Hippocampal formation (tissue), 2 donors: ENCODE results near the gene STK39.

Source experiments
- DNase-seq, 2 donors: peaks; one replicate each; lab custom pipeline; 2025; lab: John Stamatoyannopoulos, UW

STK39 gene

DNA sequence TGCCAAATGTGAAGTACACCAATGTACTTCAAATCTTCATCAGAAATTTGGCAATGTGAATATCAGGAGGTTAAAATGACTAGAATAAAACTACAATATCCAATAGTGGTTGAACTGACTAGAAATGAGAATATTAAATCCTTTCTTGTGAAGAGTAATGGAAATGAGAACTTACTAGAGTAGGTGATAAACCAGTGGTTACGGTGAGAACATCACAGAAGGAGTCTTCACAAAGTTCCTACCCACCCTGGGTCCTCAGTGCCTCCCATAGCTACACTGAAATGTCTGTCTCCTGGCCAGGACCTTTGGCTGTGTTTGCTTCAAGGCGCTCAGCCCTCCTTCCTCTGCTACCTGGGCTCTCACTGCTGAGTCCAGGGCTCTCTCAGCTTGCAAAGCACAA is 289.7 kb downstream of the STK39 start:
- no peak for DNase-seq

DNA sequence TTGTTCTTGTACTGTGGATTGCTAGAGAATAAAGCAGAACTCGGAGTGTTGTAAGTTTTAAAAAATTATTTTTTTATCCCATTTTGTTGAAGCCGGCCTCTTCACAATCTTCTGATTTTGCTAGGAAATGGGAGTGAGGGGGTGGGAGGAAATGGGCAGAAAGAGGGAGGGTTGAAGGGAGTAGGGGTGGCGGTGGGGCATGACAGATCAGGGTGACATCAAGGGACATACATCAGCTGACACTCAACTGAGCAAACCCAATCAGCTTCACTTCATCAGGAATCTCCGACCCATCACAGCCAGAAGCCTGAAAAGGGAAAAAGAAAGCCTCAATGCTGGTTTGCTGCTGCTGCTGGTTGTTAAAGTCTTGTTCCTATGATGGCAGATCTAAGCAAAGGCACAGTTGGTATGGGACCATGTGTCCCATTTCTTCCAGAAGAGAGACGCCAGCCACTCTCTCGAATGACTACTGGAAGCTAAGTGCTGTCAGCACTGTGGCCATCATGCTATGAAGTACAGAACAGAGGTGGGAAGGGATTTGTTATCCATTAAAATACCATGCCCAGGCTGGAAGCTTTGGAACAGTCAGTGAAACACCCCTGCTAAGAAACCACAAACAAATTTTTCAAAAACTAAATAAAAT is 292.0 kb downstream of the STK39 start:
- DNase-seq = no peak

DNA sequence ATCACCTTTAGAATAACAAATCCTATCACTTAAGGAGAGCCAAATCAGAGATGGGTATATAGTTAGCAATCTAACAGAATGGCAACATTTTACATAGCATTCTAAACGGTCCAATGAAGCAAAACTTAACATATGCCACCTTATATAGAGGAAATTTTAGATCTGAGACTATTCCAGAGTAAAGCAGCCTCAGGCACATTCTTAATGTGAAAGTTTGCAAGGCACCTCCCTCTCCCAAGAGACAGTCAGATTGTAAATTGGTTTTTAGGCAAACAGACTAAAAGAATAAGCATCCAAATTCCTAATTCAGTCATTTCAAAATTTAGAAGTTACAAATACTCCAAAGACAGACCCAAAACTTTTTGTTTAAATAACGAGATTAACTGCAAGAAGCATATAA is 292.9 kb downstream of the STK39 start:
- no peak for DNase-seq

DNA sequence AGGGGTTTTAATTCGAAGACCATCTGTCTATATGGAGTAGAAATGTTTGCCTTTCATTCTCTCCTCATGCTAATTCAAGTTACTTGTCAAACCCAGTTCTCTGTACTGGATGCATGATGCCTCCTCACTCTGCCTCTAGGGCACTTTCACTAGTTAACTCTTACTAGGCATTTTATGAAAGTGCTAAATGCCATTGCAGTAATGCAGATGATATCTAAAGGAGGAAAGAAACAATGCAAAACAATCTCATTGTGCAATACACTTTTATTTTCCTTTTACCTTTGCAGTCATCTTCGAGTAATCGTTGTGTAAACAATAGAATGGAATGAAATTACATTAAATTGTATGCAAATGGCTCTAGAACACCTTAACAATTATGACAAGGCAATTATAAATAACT is 293.6 kb downstream of the STK39 start:
- DNase-seq = no peak

DNA sequence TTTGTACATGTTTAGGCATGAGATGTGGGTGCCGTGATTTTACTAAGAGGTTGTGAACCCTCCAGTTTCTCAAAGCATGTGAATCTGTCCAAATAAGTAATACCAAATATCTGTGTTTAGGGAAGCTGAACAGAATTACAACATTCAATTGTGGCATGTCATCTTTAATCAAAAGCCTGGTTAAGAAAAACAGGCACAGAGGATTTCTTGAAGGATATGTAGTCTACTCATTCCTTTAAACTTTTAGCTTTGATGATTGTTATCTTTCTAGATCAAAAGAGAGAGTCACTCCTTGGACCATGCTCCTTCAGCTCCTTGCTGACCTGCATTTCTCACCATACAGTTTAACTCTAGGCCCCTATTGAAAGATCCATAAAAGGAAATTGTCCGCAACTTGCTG is 296.8 kb downstream of the STK39 start:
- DNase-seq = no peak

DNA sequence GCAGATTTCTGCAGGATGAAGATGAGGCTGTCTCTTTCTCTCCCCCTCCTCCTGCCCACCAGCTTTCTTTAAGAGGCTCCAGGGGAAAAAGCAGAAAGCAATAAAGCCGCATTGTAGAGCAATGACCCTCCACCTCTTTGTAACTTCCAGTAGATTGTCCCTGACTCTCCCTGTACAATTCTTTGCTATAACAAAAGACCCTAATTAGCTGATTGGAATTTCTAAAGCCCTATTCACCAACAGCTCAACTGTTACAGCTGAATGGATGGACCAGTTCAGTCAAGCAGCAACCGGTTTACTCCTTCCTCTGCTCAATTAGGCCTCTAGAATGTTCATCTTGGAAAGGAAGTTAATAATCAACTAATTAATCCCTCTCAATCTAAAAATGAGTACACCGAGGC is 301.0 kb downstream of the STK39 start:
- DNase-seq = no peak

DNA sequence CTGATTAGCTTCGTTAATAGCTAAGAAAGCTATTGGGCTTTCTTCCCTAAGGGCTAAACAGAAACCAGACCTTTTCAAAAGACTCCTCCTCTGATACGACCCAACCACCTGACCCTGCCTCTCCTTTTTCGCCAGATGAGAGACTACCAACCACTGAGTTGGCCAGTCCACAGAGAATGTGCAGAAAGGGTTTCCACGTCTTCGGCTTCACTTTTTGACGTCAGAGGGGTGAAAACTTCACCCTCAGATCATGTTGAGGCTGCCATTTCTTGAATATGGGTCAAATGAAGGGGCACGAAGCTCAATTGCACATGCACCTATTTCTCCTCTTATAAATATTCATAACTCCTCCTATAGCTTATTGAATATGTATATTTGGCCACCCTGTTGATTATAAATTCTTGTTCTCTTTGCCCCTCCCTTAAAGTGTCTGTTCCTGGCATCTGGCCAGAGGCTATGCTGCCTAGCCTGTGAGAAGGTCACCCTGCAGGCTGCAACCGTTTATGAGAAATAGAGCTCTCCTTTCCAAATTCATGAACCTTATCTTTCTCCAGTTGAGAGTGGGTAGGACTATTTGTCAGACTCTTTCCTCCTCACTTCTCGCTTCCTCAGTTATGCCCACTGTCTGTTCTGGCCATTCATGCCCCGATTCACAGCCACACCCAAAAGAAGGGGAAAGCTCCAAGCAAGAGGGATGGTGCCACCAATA is 301.6 kb downstream of the STK39 start:
- no peak for DNase-seq

DNA sequence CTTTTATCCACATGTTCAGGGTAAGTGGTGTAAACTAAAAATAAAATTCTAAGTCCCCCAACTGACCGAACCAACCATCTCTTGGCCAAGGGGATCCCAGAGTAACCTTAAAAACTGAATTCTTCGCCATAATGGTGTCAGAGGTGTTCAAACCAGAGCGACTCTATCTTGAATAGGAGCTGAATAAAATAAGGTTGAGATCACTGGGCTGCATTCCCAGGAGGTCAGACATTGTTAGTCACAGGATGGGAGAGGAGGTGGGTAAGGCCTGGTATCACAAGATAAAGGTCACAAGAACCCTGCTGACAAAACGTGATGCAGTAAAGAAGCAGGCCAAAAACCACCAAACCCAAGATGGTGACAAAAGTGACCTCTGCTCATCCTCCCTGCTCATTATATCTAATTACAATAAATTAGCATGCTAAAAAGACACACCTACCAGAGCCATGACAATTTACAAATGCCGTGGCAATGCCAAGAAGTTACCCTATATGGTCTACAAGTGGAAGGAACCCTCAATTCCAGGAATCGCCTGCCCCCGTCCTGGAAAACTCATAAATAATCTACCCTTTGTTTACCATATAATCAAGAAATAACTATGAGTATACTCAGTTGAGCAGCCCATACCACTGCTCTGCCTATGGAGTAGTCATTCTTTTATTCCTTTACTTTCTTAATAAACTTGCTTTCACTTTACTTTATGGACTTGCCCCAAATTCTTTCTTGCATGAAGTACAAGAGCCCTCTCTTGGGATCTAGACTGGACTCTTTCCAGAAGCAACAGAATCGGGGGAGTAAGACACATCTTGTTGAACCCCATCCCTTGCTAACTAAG is 302.4 kb downstream of the STK39 start:
- DNase-seq = no peak

DNA sequence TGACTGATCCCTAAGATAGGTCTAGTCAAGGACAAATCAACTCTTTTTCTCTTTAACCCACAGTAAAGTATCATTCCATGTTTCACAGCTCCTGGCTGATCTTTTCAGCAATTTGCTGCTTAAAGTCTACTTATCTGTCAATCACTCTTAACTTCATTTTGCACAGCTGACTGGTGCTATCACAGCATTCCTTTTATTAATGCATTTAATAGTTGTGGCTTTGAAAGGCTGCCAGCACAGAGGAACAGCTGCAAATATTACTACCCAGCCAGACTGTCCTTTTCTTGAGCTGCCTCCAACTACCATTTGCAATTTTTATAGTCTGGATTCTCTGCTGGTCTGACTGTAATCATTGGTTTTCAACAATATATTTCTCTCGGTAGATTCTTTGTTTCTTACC is 303.5 kb downstream of the STK39 start:
- no peak for DNase-seq

DNA sequence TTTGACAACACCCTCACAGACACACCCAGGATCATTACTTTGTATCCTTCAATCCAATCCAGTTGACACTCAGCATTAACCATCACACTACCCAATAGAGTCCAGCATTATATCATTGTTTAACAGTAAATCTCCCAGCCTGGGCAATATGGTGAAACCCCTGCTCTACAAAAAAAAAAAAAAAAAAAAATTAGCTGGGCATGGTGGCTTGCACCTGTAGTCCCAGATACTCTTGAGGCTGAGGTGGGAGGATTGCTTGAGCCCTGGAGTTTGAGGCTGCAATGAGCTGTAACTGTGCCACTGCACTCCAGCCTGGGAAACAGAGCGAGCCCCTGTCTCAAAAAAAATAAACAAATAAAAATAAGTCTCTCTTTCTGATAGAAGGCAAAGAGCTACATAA is 304.0 kb downstream of the STK39 start:
- DNase-seq = no peak

DNA sequence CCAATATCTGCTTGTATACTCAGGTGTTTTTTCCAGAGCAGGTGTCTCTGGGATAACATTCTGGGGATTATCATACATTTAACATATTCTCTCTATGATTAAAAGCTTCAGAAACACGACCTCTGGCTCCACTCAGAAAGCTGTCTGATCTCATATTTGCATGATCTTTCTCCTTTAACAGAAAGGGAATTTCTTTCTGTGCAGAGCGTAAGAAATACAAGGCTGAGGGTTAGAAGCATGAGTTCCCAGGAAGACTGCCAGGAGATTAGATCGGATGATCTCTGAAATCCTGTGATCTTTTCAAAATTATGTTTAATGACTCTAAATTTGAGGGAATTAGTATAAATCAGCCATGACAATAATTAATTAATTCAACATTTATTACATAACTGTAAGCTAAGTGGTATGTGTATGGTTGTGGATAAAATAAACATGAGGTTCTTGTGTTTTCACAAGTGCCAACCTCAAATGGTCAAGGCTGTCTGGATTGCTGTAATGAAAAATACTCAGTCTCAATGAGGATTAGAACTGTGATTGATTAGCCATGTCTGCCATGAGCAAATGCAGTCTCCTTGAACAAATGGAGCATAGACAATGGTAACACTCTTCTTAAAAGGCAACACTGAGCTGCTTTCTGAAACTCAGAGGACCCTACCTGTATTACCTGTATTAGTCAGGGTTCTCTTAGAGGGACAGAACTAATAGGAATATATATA is 304.9 kb downstream of the STK39 start:
- no peak for DNase-seq

DNA sequence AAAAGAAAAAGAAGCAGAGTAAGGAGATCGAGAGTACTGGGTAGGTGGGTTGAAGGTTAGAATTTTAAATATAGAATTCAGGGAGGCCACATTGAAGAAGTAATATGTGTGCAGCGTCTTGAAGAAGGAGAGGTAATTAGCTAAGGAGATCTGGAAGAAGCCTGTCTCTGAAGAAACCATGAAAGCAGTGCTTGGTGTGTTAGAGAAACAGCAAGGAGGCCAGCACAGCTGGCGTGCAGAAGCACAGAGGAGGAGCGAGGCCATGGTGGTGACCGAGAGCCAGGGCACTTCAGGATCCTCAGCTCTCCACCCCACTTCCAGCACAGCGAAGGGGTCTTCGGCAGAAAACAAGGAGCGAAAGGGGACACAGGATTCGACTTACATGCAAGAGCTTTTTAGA is 305.8 kb downstream of the STK39 start:
- DNase-seq = no peak

DNA sequence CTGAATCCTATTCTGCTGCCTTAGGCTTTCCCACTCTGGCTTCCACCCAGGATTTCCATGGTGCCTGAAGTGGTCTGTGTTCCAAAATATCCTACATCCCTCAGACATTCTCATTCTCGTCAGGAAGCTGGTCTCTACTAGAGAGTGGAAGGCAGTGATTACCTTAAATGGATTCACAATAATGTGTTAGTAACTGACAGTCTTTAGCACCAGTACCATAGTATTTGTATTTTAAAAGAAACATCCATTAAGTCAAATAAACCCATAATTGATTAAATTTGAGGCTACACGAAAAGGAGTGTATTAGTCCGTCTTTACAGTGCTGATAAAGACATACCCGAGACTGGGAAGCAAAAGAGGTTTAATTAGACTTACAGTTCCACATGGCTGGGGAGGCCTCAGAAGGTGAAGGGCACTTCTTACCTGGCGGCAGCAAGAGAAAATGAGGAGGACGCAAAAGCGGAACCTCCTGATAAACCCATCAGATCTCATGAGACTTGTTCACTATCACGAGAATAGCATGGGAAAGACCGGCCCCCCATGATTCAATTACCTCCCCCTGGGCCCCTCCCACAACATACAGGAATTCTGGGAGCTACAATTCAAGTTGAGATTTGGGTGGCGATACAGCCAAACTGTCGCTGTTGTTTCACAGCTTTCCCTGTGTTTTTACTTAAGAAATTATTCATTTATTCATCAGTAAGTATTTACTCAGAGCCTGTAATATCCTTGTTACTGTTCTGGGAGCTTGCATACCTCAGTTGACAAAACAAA is 306.5 kb downstream of the STK39 start:
- no peak for DNase-seq

DNA sequence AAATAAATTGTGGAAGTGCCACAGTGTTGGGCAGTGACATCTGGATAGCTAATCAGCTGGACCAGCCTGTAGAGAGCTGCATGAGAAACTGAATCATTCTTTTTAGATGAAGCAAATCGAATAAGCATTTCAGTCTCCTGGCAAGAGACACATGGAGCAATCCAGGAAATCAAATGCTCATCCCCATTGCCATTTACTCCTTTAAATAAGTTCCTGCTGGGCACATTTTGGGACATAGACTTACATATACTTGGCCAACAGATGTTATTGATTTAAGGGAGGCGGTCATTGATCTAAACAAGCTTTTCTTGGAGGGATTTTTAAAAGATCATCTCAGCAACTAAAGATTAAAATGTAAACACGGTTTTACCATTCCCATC is 307.1 kb downstream of the STK39 start:
- DNase-seq = no peak

DNA sequence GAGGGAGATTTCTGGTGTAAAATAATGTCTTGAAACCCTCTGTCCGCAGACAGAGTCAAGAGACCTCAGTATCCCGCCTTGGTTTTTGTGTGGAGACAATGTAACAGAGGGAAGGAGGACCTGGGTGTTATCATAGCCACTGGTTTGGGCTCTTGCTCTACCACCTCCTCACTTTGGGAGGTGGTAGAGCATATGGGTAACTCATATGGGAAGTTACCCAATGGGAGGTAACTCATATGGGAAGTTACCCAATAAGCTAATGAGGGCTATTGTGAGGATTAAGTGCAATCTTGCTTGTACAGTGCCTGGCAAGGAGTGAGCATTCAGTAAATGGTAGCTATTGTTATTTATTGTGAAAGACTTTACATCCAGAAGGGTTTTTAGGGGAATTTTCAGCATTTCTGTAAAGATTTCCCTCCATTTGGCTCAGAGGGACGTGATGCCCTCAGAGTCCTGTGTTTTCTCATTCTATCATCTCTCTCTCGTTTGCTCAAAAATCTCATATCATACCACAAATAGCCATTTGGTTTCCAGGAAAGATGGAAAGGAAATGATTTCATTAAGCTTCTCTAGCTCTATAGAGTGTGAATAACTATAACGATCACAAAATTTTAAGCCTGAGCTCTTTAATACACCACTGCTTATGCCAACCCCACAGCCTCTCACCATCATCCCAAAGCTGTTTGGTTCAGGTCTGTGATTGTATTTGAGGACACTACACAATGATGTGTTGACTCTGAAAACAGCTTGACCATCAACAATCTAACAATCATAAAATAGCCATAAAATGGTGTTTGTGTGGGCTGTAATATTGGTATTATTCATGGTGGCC is 307.7 kb downstream of the STK39 start:
- no peak for DNase-seq

DNA sequence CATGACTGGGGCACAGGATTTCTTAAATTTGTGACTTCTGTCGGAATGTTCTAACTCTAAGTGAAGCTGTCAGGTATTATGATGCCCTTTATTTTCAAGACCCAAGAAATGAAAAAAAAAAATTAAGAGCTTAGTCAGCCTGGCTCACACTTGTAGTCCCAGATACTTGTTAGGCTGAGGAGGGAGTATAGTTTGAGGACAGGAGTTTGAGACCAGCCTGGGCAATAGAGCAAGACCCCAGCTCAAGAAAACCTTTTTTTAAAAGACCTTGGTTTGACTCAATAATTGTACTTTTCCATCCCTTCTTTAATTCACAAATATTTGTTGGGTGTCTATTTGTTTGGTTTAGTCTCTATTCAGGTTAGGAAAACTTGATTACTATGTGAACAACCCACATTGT is 310.0 kb downstream of the STK39 start:
- no peak for DNase-seq

DNA sequence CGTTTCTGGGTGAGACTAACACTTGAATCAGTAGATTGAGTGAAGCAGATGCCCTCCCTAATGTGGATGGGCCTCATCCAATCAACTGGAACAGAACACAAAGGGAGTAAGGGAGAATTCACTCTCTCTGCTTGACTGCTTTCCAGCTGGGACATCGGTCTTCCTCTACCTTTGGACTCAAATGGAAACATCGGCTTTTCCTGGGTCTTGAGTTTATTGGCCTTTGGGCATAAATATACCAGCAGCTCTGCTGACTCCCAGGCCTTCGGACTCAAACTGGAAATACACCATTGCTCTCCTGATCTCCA is 311.6 kb downstream of the STK39 start:
- no peak for DNase-seq

DNA sequence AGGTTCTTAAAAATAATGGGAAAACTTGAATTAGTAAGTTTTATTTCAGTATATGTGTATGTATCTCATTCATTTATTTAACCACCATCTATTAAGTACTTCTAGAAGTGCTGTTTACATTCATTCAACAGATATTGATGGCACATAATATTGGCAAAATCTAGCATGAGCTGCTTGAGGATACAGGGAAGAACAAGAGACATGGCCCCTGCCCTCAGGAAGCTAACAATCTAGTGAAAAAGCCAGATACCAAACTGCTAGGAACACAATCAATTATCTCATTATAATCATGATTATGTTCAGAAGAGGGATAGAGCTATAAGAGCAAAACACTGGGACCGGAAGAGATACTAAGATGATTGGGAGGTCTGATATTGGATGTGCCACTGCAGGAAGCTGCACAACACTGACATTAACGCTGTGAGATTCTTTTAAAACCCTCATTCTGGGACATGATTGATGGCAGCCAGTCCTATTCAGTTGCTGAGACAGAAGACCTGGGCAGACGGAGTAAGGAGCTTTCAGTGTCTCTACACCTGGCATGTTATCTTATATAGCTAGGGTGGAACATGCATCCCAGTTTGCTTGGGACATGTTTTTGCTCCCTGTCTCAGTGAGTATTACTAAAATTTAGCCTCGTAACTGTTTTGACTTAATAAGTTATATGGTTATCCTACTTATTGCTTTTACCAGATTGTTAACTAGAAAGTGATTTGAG is 314.1 kb downstream of the STK39 start:
- DNase-seq = no peak

DNA sequence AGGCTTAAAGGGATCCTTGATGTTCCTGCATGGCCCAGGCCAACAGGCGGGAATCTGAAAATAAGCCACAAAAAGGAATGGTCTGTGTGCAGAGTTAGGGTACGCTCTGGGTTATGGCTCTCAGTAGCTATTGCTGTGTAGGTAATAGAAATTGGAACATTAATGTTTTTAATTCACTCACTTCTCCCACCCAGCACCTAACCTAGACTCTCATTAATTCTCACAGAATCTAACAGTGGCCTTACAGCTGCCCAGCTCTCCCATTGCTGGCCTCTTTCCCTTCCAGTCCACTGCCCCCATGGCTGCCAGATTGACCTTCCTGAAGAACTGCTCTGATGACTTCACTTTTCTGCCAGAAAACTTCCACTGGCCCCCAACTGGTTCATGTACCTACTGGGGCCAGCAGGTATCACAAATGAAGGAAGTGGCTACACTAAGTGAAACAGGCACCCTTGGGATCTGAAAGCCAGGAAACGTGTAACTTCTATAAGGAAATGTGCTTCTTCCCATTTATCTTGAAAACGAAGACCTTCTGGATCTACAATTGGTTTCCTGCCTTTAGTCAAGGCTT is 315.2 kb downstream of the STK39 start:
- no peak for DNase-seq

DNA sequence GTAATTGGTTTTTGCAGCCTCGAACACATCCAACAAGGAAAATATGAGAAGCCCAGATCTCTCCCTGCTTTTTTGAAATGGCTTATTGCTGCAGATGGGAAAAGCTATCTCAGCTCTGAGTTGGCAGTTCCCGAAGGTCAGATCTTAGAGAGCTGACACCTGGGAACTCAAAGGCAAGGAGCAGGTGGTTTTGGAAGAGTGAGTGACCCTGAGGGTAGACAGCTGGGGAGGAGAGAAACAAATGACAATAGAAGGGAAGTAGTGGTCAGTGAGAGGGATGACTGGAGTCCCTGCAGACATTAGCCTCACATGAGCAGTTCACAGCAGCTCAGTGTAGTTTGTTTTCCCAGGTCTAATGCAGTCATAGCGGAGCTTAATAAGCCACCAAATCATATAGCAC is 317.9 kb downstream of the STK39 start:
- no peak for DNase-seq
